PFSK-1 (cell line): ENCODE measurements around the gene IRAK1.

Experiments used
- POLR2AphosphoS5 ChIP-seq: IDR thresholded peaks from 2 replicates; pipeline ENCODE4 v1.6.1; 2012; ENCODE audit warnings: low read depth, mild to moderate bottlenecking, control low read depth, low read length, moderate library complexity
- SIN3A ChIP-seq: IDR thresholded peaks from 2 replicates; pipeline ENCODE4 v1.6.1; 2012; ENCODE audit warnings: mild to moderate bottlenecking, low read length, moderate library complexity, borderline replicate concordance; ENCODE audit not compliant: insufficient read depth

DNA sequence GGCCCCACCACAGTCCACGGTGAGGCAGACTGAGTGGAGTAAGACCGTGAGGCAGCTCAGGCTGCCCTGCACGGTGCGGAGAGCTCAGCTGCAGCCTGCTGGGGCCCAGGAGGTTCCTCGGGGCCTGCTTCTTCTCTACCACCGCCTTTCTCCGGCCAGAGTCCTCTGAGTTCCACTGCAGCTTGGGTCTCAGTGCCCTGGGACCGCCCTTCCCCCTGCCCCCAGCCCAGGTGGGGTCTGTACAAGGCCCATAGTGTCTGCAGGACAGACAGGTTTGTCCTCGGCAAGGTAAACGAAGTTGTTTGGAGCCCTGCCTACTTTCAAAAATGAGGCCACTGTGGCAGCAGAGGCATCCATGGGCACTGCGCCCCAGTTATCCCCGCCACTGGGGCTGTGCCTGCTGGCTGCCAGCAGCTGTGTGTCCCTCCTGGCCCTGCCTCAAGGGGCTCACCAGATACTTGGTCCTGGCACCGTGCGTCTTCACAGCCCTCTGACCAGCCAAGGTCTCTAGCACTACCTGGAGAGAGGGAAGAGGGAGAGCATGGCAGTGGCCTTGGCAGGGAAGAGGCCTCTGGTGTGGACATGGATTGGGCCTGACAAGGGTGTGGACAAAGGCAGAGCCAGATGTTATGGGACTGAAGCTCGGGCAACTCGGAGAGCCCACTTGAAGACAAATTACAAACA lies 4.0 kb downstream of the IRAK1 start:
- TF ChIP-seq POLR2AphosphoS5 = no peak
- TF ChIP-seq SIN3A = no peak
